Brain microvascular endothelial cell (primary cell): Measurements from ENCODE around the gene FAM107B.
A peak's percentile ranks its signal among the peaks of the same experiment; 100 is the strongest.

Source experiments
- DNase-seq: peaks from one replicate; pipeline ENCODE4 v3.0.0-alpha.2; 2020
- H3K27ac ChIP-seq: fragments of 250-450 bp; sonication (Bioruptor Pico); 2 replicates; pipeline ENCODE4 v1.5.1; 2020; ENCODE audit warnings: mild to moderate bottlenecking, moderate library complexity
- H3K27me3 ChIP-seq: fragments of 250-450 bp; sonication (Bioruptor Pico); replicated peaks from 2 replicates; pipeline ENCODE4 v1.5.1; 2020; ENCODE audit warnings: mild to moderate bottlenecking
- H3K36me3 ChIP-seq: fragments of 250-450 bp; sonication (Bioruptor Pico); replicated peaks from 2 replicates; pipeline ENCODE4 v1.5.1; 2020; ENCODE audit warnings: mild to moderate bottlenecking
- H3K4me3 ChIP-seq: 2 replicates; pipeline ENCODE4 v1.5.1; 2011; ENCODE audit warnings: low read depth, mild to moderate bottlenecking, control low read depth, low read length, moderate library complexity
- in situ Hi-C: cut with HindIII; loops from 2 replicates; pipeline ENCODE4 v1.10.0; 2017; ENCODE audit warnings: low sequenced_read_pairs, low pct_ligation_motif_present
- TF ChIP-seq, protein P1 (sequence below): IDR thresholded peaks from 2 replicates; pipeline ENCODE4 v1.5.1; 2011; ENCODE audit warnings: low read depth, mild to moderate bottlenecking, moderate library complexity, low read length, control low read depth, inconsistent platforms; ENCODE audit errors: missing control alignments

The FAM107B gene

GRCh38 chr10:14758994-14759664 is 15.6 kb downstream of the FAM107B start:
- H3K27ac ChIP-seq, result no peak overlapping the region
- in situ Hi-C loops, result no loop called here

GRCh38 chr10:14758451-14758850 is 16.2 kb downstream of the FAM107B start:
- Histone ChIP-seq H3K27me3 (no peaks in the 10 kb centered on the region), H3K36me3 (no peaks in the 10 kb centered on the region), H3K4me3 (no peak overlapping the region), H3K27ac (no peak overlapping the region)
- TF ChIP-seq, protein P1, sequence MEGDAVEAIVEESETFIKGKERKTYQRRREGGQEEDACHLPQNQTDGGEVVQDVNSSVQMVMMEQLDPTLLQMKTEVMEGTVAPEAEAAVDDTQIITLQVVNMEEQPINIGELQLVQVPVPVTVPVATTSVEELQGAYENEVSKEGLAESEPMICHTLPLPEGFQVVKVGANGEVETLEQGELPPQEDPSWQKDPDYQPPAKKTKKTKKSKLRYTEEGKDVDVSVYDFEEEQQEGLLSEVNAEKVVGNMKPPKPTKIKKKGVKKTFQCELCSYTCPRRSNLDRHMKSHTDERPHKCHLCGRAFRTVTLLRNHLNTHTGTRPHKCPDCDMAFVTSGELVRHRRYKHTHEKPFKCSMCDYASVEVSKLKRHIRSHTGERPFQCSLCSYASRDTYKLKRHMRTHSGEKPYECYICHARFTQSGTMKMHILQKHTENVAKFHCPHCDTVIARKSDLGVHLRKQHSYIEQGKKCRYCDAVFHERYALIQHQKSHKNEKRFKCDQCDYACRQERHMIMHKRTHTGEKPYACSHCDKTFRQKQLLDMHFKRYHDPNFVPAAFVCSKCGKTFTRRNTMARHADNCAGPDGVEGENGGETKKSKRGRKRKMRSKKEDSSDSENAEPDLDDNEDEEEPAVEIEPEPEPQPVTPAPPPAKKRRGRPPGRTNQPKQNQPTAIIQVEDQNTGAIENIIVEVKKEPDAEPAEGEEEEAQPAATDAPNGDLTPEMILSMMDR, result no peak
- DNase-seq, result no peak
- in situ Hi-C loops, result no loop called here

More at GRCh38 chr10:14758994-14759664, 15.6 kb downstream of the FAM107B start:
- DNase-seq, result no peak
- TF ChIP-seq, protein P1, result peak; percentile 15
- Histone ChIP-seq H3K36me3 (no peaks in the 10 kb centered on the region), H3K27me3 (no peaks in the 10 kb centered on the region), H3K4me3 (no peak overlapping the region)

GRCh38 chr10:14757986-14758385 is 16.7 kb downstream of the FAM107B start:
- in situ Hi-C loops, result no loop called here
- TF ChIP-seq, protein P1, result no peak

DNA sequence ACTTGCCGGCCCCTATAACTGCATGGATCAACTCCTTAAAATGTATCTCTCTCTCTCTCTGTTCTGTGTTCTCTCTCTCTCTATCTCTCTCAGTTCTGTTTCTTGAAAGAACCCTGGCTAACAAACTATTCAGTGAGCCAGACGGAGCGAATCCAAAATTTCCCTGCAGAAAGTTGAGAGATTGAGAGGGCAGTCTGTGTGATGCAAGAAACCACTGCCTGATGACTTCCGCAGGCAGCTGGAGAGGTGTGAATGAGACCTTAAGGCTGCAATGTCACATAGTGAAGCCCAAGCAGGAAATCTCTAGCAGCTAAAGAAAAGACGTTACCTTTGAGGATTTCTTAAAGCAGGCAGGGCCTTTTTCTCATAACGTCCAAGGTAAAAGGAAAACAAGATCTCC is 17.3 kb downstream of the FAM107B start:
- H3K27ac ChIP-seq, result no peak overlapping the region
- in situ Hi-C loops, result no loop called here

More at GRCh38 chr10:14757986-14758385, 16.7 kb downstream of the FAM107B start:
- no peak overlapping the region for H3K27ac ChIP-seq
- H3K36me3 ChIP-seq, result no peaks in the 10 kb centered on the region
- DNase-seq, result no peak
- H3K4me3 ChIP-seq, result no peak overlapping the region
- H3K27me3 ChIP-seq, result no peaks in the 10 kb centered on the region

DNA sequence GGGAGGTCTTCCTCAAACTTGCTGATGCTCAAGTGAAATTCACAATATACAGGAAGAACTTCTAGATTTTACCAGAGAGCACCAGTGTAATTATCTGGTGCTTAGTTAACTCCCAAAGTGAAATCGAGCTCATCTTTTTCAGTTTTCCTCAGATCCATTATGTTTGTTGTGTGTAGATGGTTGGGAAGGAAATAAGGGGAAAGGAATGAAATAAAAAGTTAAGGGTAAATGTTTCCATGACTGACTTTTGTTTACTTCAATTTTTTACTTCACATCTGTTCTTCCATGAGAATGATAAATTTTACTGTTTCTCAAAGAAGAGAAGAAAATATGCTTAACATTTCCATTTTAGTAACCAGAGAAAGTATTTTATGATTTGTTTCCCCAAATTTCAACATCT is 21.3 kb downstream of the FAM107B start:
- Histone ChIP-seq H3K27me3 (no peaks in the 10 kb centered on the region), H3K4me3 (no peak overlapping the region), H3K27ac (no peak overlapping the region), H3K36me3 (no peaks in the 10 kb centered on the region)
- in situ Hi-C loops, result no loop called here
- no peak for DNase-seq
- TF ChIP-seq, protein P1, result no peak

More for the DNA sequence above, 17.3 kb downstream of the FAM107B start:
- no peaks in the 10 kb centered on the region for H3K27me3 ChIP-seq
- H3K36me3 ChIP-seq, result no peaks in the 10 kb centered on the region
- no peak for DNase-seq
- H3K4me3 ChIP-seq, result no peak overlapping the region
- TF ChIP-seq, protein P1, result no peak

- no peak overlapping the region for H3K27ac ChIP-seq
- peak; percentile 7 for DNase-seq
- H3K4me3 ChIP-seq, result no peak overlapping the region
- H3K27me3 ChIP-seq, result no peaks in the 10 kb centered on the region
- in situ Hi-C loops, result no loop called here
- TF ChIP-seq, protein P1, result no peak
- no peaks in the 10 kb centered on the region for H3K36me3 ChIP-seq
These were observed 22.8 kb downstream of the FAM107B start for GRCh38 chr10:14751921-14752320.
